ENCODE results near the gene ALKBH6.
"Not testable (repeated sequence)": the region's sequence is repeated elsewhere in the genome, so short reads cannot be mapped to it uniquely, and the experiment has no call there.

Gene ALKBH6

GRCh38 chr19:35980997-35981396, 33.0 kb downstream of the ALKBH6 start:
- H3K27me3 ChIP-seq (ENCODE audit: control insufficient read depth in 2 of 2, insufficient read depth in 2 of 2, low read length in 2 of 2); H3K4me3 ChIP-seq (ENCODE audit: low read length in 2 of 2); H3K27ac ChIP-seq (ENCODE audit: low read depth in 2 of 2, low read length in 2 of 2); H3K9ac ChIP-seq (ENCODE audit: low read depth in 1 of 2, low read length in 2 of 2); H3K36me3 ChIP-seq (ENCODE audit: control insufficient read depth in 2 of 2, insufficient read depth in 2 of 2, low read length in 2 of 2); H3K9me3 ChIP-seq (ENCODE audit: control insufficient read depth in 2 of 2, low read length in 2 of 2); H3K4me1 ChIP-seq (ENCODE audit: control insufficient read depth in 2 of 2, insufficient read depth in 2 of 2, low read length in 2 of 2): not testable (repeated sequence)

GRCh38 chr19:35978832-35979365, 35.1 kb downstream of the ALKBH6 start:
- Histone ChIP-seq H3K9ac (ENCODE audit: low read depth in 1 of 2, low read length in 2 of 2) (no peak overlapping the region), H3K4me3 (ENCODE audit: low read length in 2 of 2) (no peak overlapping the region), H3K36me3 (ENCODE audit: control insufficient read depth in 2 of 2, insufficient read depth in 2 of 2, low read length in 2 of 2) (no peaks in the 10 kb centered on the region), H3K9me3 (ENCODE audit: control insufficient read depth in 2 of 2, low read length in 2 of 2) (no peaks in the 10 kb centered on the region), H3K27me3 (ENCODE audit: control insufficient read depth in 2 of 2, insufficient read depth in 2 of 2, low read length in 2 of 2) (peaks cover 0 to under 1% of the 10 kb centered on the region in 2 donors), H3K4me1 (ENCODE audit: control insufficient read depth in 2 of 2, insufficient read depth in 2 of 2, low read length in 2 of 2) (no peaks in the 10 kb centered on the region), H3K27ac (ENCODE audit: low read depth in 2 of 2, low read length in 2 of 2) (no peak overlapping the region)

- Histone ChIP-seq H3K4me3 (ENCODE audit: low read length in 2 of 2) (no peak overlapping the region), H3K27ac (ENCODE audit: low read depth in 2 of 2, low read length in 2 of 2) (no peak overlapping the region), H3K9me3 (ENCODE audit: control insufficient read depth in 2 of 2, low read length in 2 of 2) (no peaks in the 10 kb centered on the region), H3K4me1 (ENCODE audit: control insufficient read depth in 2 of 2, insufficient read depth in 2 of 2, low read length in 2 of 2) (no peaks in the 10 kb centered on the region), H3K36me3 (ENCODE audit: control insufficient read depth in 2 of 2, insufficient read depth in 2 of 2, low read length in 2 of 2) (no peaks in the 10 kb centered on the region), H3K9ac (ENCODE audit: low read depth in 1 of 2, low read length in 2 of 2) (no peak overlapping the region), H3K27me3 (ENCODE audit: control insufficient read depth in 2 of 2, insufficient read depth in 2 of 2, low read length in 2 of 2) (peaks cover 0 to 3% of the 10 kb centered on the region in 2 donors)
These were observed 35.7 kb downstream of the ALKBH6 start for GRCh38 chr19:35978271-35978670.

GRCh38 chr19:35977446-35978222, 36.4 kb downstream of the ALKBH6 start:
- Histone ChIP-seq H3K4me1 (ENCODE audit: control insufficient read depth in 2 of 2, insufficient read depth in 2 of 2, low read length in 2 of 2) (no peaks in the 10 kb centered on the region), H3K9ac (ENCODE audit: low read depth in 1 of 2, low read length in 2 of 2) (no peak overlapping the region), H3K4me3 (ENCODE audit: low read length in 2 of 2) (no peak overlapping the region), H3K27me3 (ENCODE audit: control insufficient read depth in 2 of 2, insufficient read depth in 2 of 2, low read length in 2 of 2) (peaks cover 0 to 3% of the 10 kb centered on the region in 2 donors), H3K27ac (ENCODE audit: low read depth in 2 of 2, low read length in 2 of 2) (no peak overlapping the region), H3K36me3 (ENCODE audit: control insufficient read depth in 2 of 2, insufficient read depth in 2 of 2, low read length in 2 of 2) (no peaks in the 10 kb centered on the region), H3K9me3 (ENCODE audit: control insufficient read depth in 2 of 2, low read length in 2 of 2) (no peaks in the 10 kb centered on the region)

GRCh38 chr19:35975608-35976214, 38.3 kb downstream of the ALKBH6 start:
- H3K27ac ChIP-seq (ENCODE audit: low read depth in 2 of 2, low read length in 2 of 2), result no peak overlapping the region
- H3K9ac ChIP-seq (ENCODE audit: low read depth in 1 of 2, low read length in 2 of 2), result no peak overlapping the region
- peaks cover 0 to 3% of the 10 kb centered on the region in 2 donors for H3K27me3 ChIP-seq (ENCODE audit: control insufficient read depth in 2 of 2, insufficient read depth in 2 of 2, low read length in 2 of 2)
- no peaks in the 10 kb centered on the region for H3K36me3 ChIP-seq (ENCODE audit: control insufficient read depth in 2 of 2, insufficient read depth in 2 of 2, low read length in 2 of 2)
- H3K4me3 ChIP-seq (ENCODE audit: low read length in 2 of 2), result no peak overlapping the region
- H3K4me1 ChIP-seq (ENCODE audit: control insufficient read depth in 2 of 2, insufficient read depth in 2 of 2, low read length in 2 of 2), result no peaks in the 10 kb centered on the region
- H3K9me3 ChIP-seq (ENCODE audit: control insufficient read depth in 2 of 2, low read length in 2 of 2), result no peaks in the 10 kb centered on the region

- Histone ChIP-seq H3K9me3 (ENCODE audit: control insufficient read depth in 2 of 2, low read length in 2 of 2) (no peaks in the 10 kb centered on the region), H3K27me3 (ENCODE audit: control insufficient read depth in 2 of 2, insufficient read depth in 2 of 2, low read length in 2 of 2) (peaks cover 0 to 3% of the 10 kb centered on the region in 2 donors), H3K36me3 (ENCODE audit: control insufficient read depth in 2 of 2, insufficient read depth in 2 of 2, low read length in 2 of 2) (no peaks in the 10 kb centered on the region), H3K9ac (ENCODE audit: low read depth in 1 of 2, low read length in 2 of 2) (no peak overlapping the region), H3K27ac (ENCODE audit: low read depth in 2 of 2, low read length in 2 of 2) (no peak overlapping the region), H3K4me3 (ENCODE audit: low read length in 2 of 2) (no peak overlapping the region), H3K4me1 (ENCODE audit: control insufficient read depth in 2 of 2, insufficient read depth in 2 of 2, low read length in 2 of 2) (no peaks in the 10 kb centered on the region)
These were observed 40.5 kb downstream of the ALKBH6 start for GRCh38 chr19:35973487-35973886.

GRCh38 chr19:35966771-35967170, 47.2 kb downstream of the ALKBH6 start:
- Histone ChIP-seq H3K9ac (ENCODE audit: low read depth in 1 of 2, low read length in 2 of 2) (no peak overlapping the region), H3K36me3 (ENCODE audit: control insufficient read depth in 2 of 2, insufficient read depth in 2 of 2, low read length in 2 of 2) (no peaks in the 10 kb centered on the region), H3K27ac (ENCODE audit: low read depth in 2 of 2, low read length in 2 of 2) (no peak overlapping the region), H3K4me3 (ENCODE audit: low read length in 2 of 2) (no peak overlapping the region), H3K4me1 (ENCODE audit: control insufficient read depth in 2 of 2, insufficient read depth in 2 of 2, low read length in 2 of 2) (no peaks in the 10 kb centered on the region), H3K27me3 (ENCODE audit: control insufficient read depth in 2 of 2, insufficient read depth in 2 of 2, low read length in 2 of 2) (no peaks in the 10 kb centered on the region), H3K9me3 (ENCODE audit: control insufficient read depth in 2 of 2, low read length in 2 of 2) (no peaks in the 10 kb centered on the region)

GRCh38 chr19:35963514-35963913, 50.5 kb downstream of the ALKBH6 start:
- H3K4me3 ChIP-seq (ENCODE audit: low read length in 2 of 2), result no peak overlapping the region
- no peaks in the 10 kb centered on the region for H3K4me1 ChIP-seq (ENCODE audit: control insufficient read depth in 2 of 2, insufficient read depth in 2 of 2, low read length in 2 of 2)
- H3K27me3 ChIP-seq (ENCODE audit: control insufficient read depth in 2 of 2, insufficient read depth in 2 of 2, low read length in 2 of 2), result peaks cover 6 to 9% of the 10 kb centered on the region in 2 donors
- H3K27ac ChIP-seq (ENCODE audit: low read depth in 2 of 2, low read length in 2 of 2), result no peak overlapping the region
- no peak overlapping the region for H3K9ac ChIP-seq (ENCODE audit: low read depth in 1 of 2, low read length in 2 of 2)
- no peaks in the 10 kb centered on the region for H3K36me3 ChIP-seq (ENCODE audit: control insufficient read depth in 2 of 2, insufficient read depth in 2 of 2, low read length in 2 of 2)
- H3K9me3 ChIP-seq (ENCODE audit: control insufficient read depth in 2 of 2, low read length in 2 of 2), result no peaks in the 10 kb centered on the region

GRCh38 chr19:35960432-35960972, 53.5 kb downstream of the ALKBH6 start:
- no peaks in the 10 kb centered on the region for H3K9me3 ChIP-seq (ENCODE audit: control insufficient read depth in 2 of 2, low read length in 2 of 2)
- no peak overlapping the region for H3K9ac ChIP-seq (ENCODE audit: low read depth in 1 of 2, low read length in 2 of 2)
- no peaks in the 10 kb centered on the region for H3K36me3 ChIP-seq (ENCODE audit: control insufficient read depth in 2 of 2, insufficient read depth in 2 of 2, low read length in 2 of 2)
- H3K4me3 ChIP-seq (ENCODE audit: low read length in 2 of 2), result no peak overlapping the region
- H3K27ac ChIP-seq (ENCODE audit: low read depth in 2 of 2, low read length in 2 of 2), result no peak overlapping the region
- peaks cover 8 to 14% of the 10 kb centered on the region in 2 donors for H3K27me3 ChIP-seq (ENCODE audit: control insufficient read depth in 2 of 2, insufficient read depth in 2 of 2, low read length in 2 of 2)
- H3K4me1 ChIP-seq (ENCODE audit: control insufficient read depth in 2 of 2, insufficient read depth in 2 of 2, low read length in 2 of 2), result no peaks in the 10 kb centered on the region

GRCh38 chr19:35959968-35960320, 54.1 kb downstream of the ALKBH6 start:
- H3K27ac ChIP-seq (ENCODE audit: low read depth in 2 of 2, low read length in 2 of 2), result no peak overlapping the region
- no peak overlapping the region for H3K4me3 ChIP-seq (ENCODE audit: low read length in 2 of 2)
- peaks cover 8 to 14% of the 10 kb centered on the region in 2 donors for H3K27me3 ChIP-seq (ENCODE audit: control insufficient read depth in 2 of 2, insufficient read depth in 2 of 2, low read length in 2 of 2)
- no peaks in the 10 kb centered on the region for H3K36me3 ChIP-seq (ENCODE audit: control insufficient read depth in 2 of 2, insufficient read depth in 2 of 2, low read length in 2 of 2)
- no peaks in the 10 kb centered on the region for H3K9me3 ChIP-seq (ENCODE audit: control insufficient read depth in 2 of 2, low read length in 2 of 2)
- no peak overlapping the region for H3K9ac ChIP-seq (ENCODE audit: low read depth in 1 of 2, low read length in 2 of 2)
- no peaks in the 10 kb centered on the region for H3K4me1 ChIP-seq (ENCODE audit: control insufficient read depth in 2 of 2, insufficient read depth in 2 of 2, low read length in 2 of 2)

Measured in mucosa of rectum (tissue), 2 donors.